GM10847 (cell line): Measurements from ENCODE around the gene SLC30A2.

Source experiments
- POLR2A ChIP-seq: IDR thresholded peaks from 2 replicates; pipeline ENCODE4 v1.6.1; 2011; ENCODE audit not compliant: insufficient read length; ENCODE audit errors: extremely low read depth

SLC30A2 gene

DNA sequence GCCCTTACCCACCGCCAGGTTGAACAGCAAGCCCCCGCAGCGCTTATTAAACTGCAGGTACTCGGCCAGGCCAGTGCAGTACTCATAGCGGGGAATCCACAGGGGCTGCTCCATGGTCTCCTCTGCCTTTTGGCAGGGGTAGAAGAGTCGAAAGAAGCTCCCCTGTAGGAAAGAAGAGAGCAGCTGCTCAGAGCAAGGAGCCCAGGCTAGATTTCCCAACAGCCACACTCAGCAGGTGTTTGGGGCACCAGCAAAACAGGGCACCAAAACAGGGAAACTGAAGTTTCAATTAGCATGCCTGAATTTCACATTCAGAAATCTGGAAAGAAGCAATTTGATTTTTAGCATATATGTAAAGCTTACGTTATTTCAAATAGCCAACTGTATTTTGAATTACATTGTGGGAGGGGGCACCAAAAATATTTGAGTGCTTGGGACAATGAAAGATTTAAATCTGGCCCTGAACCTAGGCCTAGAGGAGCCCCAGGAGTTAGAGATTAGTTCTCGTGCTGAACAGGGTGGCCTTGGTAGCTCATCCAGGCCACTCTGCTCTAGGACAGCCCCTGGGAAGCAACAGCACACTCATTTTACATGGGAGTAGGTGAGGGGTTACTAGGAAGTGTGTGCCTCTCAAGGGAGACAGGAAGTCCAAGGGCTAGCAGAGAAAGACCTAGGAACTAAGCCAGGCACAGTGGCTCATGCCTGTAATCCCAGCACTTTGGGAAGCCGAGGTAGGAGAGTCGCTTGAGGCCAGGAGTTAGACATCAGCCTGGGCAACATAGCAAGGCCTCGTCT, 56.3 kb downstream of the SLC30A2 start:
- no peak for TF ChIP-seq POLR2A

DNA sequence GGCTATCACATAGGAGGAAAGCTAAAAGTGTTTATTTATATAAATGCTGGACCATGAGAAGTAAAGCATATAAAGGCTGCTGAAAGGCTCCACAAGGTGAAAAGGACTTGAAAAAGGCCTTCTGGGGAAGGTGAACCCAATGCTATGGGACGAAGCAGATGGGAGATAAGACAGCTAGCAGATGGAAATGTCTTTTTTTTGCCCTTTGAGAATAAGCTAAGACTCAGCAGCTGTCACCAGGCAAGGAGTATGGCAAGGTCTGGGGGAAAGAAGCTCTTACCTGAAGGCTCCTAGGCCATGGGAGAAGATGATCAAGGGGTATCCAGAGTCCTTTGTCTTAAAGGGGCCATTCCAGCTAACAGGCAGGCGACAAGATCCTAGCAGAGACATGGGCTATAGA, 58.0 kb downstream of the SLC30A2 start:
- no peak for TF ChIP-seq POLR2A
